Stimulated activated CD8-positive, alpha-beta memory T cell treated with anti-CD3 and anti-CD28 coated beads, Interleukin-12 subunit alpha, Interleukin-12 subunit beta, amount 100 ng/mL, for 24 hours (primary cell): ENCODE results near the gene MANBA.

Experiments used
- DNase-seq: peaks from one replicate; pipeline ENCODE4 v3.0.0-alpha.2; 2020; ENCODE audit errors: extremely low read depth

The MANBA gene

DNA sequence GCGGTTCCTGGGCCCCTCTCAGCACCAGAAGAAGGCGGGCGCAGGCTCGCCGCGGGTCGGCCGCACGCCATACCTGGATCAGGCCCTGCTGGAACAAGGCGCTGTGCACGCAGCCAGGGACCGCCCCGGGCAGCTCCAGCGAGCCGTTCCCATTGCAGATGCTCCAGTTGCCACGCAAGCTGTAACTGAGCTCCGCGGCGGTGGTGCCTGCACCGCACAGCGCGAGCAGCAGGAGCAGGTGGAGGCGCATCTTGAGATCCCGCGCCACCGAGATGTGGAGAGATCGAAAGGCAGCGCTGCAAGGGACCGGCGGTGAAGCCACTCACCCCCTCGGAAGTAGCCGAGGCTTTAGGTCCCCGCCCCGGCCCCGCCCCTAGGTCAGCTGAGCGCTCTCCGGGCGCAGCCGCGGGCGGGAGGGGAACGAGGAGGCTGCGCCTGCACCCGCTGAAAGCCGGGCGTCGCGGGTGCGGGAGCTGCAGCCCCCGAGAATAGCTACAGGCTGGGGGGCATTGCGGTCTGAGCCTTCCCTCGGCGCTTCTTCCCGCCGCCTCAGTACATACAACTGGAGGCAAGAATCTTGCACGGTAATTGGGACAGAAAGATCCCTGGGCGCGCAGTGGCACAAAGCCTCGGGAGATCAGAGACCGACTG lies at the start of gene MANBA:
Gene MANBA (minus strand): TSS at position 324 of the 651 bp plus-strand sequence. CDS start 74 bp downstream, at position 250.
- peak; percentile 71 for DNase-seq

DNA sequence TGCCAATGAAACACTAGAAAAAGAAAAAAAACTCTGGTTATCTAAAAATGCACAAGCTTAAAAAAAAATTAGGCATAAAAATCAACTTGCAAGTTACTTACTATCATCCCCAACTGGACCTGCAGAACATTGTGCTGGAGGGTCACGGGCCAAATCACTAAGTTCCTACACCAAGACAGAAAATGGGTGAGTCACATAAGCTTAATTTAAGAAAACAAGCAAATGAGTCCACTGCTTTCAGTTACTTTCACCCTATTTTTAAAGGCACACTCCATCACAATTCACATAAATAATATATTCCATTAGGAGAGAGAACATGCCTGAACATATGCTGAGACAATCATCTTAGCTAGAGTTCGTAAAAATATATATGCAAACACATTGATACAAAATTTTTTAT lies 48.9 kb upstream of the MANBA start:
- no peak for DNase-seq

- DNase-seq = no peak
Observed at GRCh38 chr4:102809190-102809589, 48.4 kb upstream of the MANBA start.

GRCh38 chr4:102808009-102808408 lies 47.2 kb upstream of the MANBA start:
- no peak for DNase-seq

GRCh38 chr4:102807345-102807744 lies 46.6 kb upstream of the MANBA start:
- no peak for DNase-seq

DNA sequence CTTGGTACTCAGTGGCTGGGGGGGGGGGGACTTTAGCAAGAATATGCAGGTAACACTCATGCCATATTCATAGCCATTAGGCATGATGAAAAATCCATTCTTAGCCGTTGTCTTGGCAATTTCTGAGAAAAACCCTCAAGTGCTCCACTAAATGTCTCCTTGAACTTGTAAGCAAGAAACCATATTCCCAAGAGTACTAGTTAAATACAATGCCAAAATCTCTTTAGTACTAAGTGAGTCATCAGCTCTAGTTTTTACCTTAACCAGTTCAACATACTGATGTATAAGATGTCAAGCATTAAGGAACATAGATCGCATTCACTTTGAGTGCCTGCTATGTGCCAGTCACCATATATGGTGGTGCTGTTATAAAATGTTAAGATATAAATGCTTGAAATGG lies 39.0 kb upstream of the MANBA start:
- DNase-seq = no peak

- DNase-seq = no peak
Observed at GRCh38 chr4:102794999-102795398, 34.2 kb upstream of the MANBA start.

DNA sequence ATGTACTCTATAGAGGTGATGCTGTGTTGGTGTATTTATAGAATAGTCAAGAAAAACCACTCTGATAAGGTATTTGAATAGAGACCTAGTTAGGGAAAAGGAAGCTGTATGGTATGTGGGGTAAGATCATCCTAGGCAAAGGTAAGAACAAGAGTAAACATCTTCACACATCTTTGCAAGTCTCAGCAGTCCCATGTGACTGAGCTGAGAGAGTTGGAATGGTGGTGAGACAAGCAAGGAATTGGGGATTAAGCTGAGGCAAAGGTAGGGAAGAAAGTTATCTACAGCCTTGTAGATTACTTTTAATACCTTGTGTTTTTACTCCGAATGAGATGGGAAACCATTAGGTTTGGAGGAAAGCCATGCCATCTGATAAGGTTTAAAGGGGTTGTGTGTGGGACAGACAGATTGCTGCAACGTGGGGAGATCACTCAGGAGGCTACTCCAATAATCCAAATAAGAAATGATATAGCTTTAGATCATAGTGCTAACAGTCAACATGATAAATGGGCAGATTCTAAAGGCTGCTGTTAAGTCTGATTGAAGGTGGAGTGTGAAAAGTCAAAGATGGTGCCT lies 31.7 kb upstream of the MANBA start:
- no peak for DNase-seq

- no peak for DNase-seq
Observed at GRCh38 chr4:102791318-102791835, 30.6 kb upstream of the MANBA start.

DNA sequence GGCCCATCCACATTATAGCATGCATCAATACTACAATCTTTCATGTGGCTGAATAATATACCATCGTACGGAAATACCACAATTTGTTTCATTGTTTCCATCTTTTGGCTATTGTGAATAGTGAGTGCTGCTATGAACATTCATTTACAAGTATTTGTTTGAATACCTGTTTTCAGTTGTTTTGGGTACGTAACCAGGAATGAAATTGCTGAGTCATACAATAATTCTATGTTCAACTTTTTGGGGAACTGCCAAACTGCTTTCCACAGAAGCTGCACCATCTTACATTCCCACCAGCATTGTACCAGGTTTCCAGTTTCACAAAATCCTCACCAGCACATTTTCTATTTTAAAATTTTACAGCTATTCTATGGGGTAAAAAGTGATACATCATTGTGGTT lies 28.5 kb upstream of the MANBA start:
- DNase-seq = no peak

- no peak for DNase-seq
Observed at GRCh38 chr4:102787944-102788343, 27.2 kb upstream of the MANBA start.

DNA sequence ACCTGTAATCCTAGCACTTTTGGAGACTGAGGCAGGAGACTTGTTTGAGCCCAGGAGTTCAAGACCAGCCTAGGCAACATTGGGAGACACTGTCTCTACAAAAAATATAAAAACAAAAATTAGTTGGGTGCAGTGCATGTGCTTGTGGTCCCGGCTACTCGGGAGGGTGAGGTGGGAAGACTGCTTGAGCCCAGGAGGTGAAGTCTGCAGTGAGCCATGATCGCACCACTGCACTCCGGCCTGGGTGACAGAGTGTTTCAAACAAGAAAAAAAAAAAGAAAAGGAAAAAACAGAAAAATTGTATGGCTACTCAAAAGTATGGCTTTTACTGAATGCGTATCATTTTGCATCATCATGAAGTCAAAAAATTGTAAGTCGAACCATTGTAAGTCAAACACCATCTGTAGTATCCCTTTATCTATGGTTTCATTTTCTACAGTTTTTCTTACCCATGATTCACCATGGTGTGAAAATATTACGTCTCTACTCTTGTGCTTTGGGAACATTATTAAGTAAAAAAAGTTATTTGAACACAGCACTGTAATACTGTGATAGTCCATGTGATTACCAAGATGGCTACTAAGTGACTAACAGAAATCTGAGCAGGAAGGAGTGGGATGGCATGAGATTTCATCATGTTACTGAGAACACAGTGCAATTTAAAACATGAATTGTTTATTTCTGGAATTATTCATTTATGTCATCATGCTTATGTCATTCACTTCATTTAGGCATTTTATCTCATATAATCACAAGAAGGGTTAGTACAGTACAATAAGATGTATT lies 26.5 kb upstream of the MANBA start:
- no peak for DNase-seq

DNA sequence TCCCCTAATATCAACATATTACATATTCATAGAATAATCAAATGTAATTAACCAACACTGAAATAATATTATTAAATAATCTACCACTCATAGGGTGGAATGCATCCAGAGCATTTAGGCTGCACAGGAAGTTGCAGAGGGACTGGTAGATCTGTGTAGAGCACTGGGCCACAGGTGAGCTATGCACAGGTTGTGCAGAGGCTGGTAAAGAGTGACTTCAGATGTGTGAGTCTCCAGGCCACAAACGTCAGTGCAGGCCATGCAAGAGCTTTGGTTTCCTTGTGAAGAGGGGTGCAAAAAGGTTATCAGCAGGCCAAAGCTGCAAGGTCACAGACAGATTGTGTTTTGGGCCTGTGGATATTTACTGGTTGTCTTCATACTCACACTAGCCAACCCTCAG lies 25.5 kb upstream of the MANBA start:
- DNase-seq = no peak

DNA sequence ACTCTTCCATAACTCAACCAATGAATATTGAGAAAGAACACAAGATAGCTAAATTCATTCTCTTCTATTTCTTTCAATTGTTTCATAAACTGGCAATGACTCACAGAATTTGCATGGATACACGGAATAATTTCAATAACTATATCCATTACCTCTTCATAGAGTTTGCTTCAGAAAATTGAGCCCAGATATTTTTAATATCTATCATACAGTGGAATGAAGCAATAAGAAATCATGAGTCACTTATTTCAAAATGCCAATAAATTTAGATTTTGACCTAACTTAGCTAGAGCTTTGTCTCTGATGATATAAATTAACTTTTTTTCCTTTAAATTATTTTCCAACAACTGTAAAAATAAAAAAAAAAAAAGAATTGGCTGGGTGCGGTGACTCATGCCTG lies 22.2 kb upstream of the MANBA start:
- no peak for DNase-seq

DNA sequence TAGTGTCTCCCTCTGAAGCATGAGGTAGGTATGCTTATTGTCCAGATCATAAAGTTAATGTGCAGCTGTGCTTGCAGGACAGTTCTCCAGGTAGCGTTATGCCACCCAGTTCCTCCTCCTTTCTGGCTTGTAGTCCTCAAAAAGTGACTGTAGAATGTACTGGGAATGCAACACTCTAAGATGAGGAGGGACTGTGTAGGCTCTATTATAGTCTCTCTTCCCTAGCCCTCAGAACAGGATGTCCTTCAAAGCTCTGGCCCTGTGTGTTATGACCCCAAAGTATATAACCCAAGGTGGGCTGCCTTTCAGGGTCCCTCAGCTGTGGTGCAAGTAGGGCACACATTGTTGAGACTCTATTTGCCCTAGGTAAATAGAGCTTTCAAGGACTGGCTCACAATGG lies 20.8 kb upstream of the MANBA start:
- no peak for DNase-seq

DNA sequence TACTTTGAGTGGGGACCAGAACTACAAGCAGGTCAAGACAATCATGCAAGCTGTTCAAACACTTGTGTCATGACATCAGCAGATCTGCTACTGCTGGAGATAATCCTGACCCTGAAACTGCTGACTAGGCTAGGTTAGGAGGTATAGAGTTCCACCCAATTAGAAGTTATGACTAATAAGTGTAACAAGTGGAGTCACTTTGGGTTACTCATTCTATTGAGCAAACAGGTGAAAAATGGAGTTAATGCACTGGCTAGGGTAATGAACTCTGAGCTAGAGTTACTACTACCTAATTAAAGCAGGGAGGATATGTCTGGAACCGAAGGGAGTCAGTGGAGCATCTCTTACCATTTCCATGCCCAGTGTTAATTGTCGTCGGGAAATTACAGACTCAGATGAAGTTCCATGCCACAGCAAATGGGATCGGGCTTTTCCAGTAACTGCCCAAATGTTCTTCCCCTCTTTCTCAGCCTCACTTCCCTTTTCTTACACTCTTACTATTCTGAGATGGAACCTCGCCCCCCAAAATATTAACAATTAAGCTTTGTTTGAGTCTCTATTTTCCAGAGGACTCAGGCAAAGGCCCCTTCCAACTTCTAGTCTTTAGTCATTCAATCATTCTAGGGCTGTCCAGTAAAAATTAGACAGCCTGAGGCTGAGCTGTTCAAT lies 19.8 kb upstream of the MANBA start:
- DNase-seq = no peak

- no peak for DNase-seq
Observed at GRCh38 chr4:102779204-102779603, 18.4 kb upstream of the MANBA start.

- no peak for DNase-seq
Observed at GRCh38 chr4:102778720-102779119, 18.0 kb upstream of the MANBA start.

DNA sequence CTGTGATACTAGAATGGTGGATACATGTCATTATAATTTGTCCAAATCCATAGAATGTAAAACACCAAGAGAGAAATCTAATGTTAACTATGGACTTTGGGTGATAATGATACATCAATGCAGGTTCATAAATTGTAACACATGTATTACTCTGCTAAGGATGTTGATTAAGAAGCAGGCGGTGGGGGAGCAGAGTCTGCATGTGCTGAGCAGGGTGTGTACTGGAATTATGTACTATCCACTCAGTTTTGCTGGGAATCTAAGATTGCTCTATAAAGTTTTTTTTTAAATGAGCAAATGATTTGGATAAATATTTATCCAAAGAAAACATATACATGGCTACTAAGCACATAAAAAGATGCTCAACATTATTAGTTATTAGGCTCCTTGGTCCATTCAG lies 15.0 kb upstream of the MANBA start:
- no peak for DNase-seq

DNA sequence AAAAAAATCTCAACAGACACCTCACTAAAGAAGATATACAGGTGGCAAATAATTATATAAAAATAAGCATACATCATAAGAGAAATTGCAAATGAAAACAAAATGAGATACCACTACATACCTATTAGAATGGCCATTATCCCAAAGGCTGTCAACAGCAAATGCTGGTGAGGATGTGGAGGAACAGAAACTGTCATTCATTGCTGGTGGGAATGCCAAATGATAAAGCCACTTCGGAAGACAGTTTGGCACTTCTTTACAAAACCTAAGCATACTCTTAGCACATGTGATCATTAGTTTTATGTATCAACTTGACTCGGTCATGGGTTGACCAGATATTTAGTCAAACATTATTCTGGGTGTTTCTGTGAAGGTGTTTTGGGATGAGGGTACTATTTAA lies 13.5 kb upstream of the MANBA start:
- no peak for DNase-seq

DNA sequence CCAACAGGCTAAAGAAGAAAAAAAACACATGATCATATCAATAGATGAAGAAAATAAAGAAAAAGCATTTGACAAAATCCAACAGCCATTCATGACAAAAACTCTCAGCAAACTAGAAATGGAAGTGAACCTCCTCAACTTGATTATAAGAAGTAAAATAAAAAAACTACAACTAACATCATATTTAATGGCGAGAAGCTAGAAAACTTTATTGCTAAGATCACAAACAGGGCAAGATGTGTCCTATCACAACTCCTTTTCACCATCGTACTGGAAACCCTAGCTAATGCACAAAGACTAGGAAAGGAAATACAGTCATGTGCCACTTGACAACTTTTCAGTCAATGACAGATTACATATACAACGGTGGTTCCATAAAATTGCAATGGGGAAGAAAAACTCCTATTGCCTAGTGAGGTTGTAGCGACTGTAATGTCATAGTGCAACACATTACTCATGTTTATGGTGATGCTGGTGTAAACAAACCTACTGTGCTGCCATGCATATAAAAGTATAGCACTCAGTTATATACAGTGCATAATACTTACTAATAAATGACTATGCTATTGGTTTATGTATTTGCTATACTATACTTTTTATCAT lies 12.1 kb upstream of the MANBA start:
- DNase-seq = no peak

- DNase-seq = no peak
Observed at GRCh38 chr4:102764901-102765300, 4.1 kb upstream of the MANBA start.
